GM04503 (cell line): ENCODE data around the gene GPHN.

Source experiments
- DNase-seq: peaks from one replicate; pipeline ENCODE4 v3.0.0-alpha.2; 2012; ENCODE audit warnings: low read depth

Gene GPHN

GRCh38 chr14:66601932-66602578 is 94.1 kb downstream of the GPHN start:
- no peak for DNase-seq

GRCh38 chr14:66603945-66604344 is 96.0 kb downstream of the GPHN start:
- no peak for DNase-seq

- DNase-seq: no peak
Measured at GRCh38 chr14:66606826-66607225, 98.9 kb downstream of the GPHN start.

GRCh38 chr14:66610154-66610563 is 102.2 kb downstream of the GPHN start:
- no peak for DNase-seq

- no peak for DNase-seq
Measured at GRCh38 chr14:66613344-66613743, 105.4 kb downstream of the GPHN start.

GRCh38 chr14:66619952-66620351 is 112.0 kb downstream of the GPHN start:
- DNase-seq: no peak

- DNase-seq: no peak
Measured at GRCh38 chr14:66623838-66624237, 115.9 kb downstream of the GPHN start.

GRCh38 chr14:66624336-66624937 is 116.5 kb downstream of the GPHN start:
- no peak for DNase-seq

- DNase-seq: no peak
Measured at GRCh38 chr14:66628636-66629035, 120.7 kb downstream of the GPHN start.

GRCh38 chr14:66629499-66629898 is 121.6 kb downstream of the GPHN start:
- no peak for DNase-seq

- DNase-seq: no peak
Measured at GRCh38 chr14:66634876-66635275, 126.9 kb downstream of the GPHN start.

GRCh38 chr14:66635435-66635834 is 127.5 kb downstream of the GPHN start:
- DNase-seq: no peak

GRCh38 chr14:66636240-66636639 is 128.3 kb downstream of the GPHN start:
- no peak for DNase-seq

- DNase-seq: peak; percentile 7
Measured at GRCh38 chr14:66638689-66639088, 130.7 kb downstream of the GPHN start.

GRCh38 chr14:66641861-66642635 is 134.1 kb downstream of the GPHN start:
- DNase-seq: no peak

- DNase-seq: no peak
Measured at GRCh38 chr14:66643344-66643743, 135.4 kb downstream of the GPHN start.

- no peak for DNase-seq
Measured at GRCh38 chr14:66645716-66646115, 137.8 kb downstream of the GPHN start.

GRCh38 chr14:66649498-66649897 is 141.6 kb downstream of the GPHN start:
- DNase-seq: no peak

- no peak for DNase-seq
Measured at GRCh38 chr14:66650491-66650911, 142.6 kb downstream of the GPHN start.

- DNase-seq: no peak
Measured at GRCh38 chr14:66651536-66652220, 143.7 kb downstream of the GPHN start.

- no peak for DNase-seq
Measured at GRCh38 chr14:66652525-66653106, 144.7 kb downstream of the GPHN start.

GRCh38 chr14:66657780-66658179 is 149.8 kb downstream of the GPHN start:
- DNase-seq: no peak
